ENCODE data around the gene SPATA18.

Gene SPATA18

DNA sequence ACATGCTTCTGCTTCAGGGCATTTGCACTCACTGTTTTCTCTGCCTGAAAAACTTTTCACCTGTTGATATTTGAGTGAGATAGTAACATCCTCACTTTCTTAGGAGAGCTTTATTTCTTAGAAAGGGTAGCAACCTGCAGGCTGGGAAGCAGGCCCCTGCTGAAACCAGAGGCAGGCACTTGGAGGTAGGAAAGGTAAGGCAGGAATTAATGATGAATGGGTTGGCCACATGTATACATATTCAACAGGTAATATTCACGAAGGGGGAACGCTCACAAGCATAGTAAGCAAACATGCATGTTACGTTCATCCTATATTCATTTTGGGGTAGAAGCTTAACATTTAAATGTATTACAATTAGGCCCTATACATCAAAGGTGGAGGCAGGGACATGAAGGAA, 3.1 kb downstream of the SPATA18 start:
- no peak for DNase-seq (ENCODE audit: low read depth)
- TF ChIP-seq, protein P1, sequence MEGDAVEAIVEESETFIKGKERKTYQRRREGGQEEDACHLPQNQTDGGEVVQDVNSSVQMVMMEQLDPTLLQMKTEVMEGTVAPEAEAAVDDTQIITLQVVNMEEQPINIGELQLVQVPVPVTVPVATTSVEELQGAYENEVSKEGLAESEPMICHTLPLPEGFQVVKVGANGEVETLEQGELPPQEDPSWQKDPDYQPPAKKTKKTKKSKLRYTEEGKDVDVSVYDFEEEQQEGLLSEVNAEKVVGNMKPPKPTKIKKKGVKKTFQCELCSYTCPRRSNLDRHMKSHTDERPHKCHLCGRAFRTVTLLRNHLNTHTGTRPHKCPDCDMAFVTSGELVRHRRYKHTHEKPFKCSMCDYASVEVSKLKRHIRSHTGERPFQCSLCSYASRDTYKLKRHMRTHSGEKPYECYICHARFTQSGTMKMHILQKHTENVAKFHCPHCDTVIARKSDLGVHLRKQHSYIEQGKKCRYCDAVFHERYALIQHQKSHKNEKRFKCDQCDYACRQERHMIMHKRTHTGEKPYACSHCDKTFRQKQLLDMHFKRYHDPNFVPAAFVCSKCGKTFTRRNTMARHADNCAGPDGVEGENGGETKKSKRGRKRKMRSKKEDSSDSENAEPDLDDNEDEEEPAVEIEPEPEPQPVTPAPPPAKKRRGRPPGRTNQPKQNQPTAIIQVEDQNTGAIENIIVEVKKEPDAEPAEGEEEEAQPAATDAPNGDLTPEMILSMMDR (IDR thresholded peaks at IDR 0.05; ENCODE audit: low read depth, low read length): no peak
- TF ChIP-seq MYC (IDR thresholded peaks at IDR 0.05; ENCODE audit: low read depth, low read length) (no peak), POLR2A (IDR thresholded peaks at IDR 0.05; ENCODE audit: extremely low read depth, insufficient read length) (no peak)
- TF ChIP-seq, protein P2, sequence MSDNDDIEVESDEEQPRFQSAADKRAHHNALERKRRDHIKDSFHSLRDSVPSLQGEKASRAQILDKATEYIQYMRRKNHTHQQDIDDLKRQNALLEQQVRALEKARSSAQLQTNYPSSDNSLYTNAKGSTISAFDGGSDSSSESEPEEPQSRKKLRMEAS (IDR thresholded peaks at IDR 0.05; ENCODE audit: low read depth, low read length): no peak
- no peak overlapping the region for H3K4me3 ChIP-seq (ENCODE audit: low read depth, low read length)

DNA sequence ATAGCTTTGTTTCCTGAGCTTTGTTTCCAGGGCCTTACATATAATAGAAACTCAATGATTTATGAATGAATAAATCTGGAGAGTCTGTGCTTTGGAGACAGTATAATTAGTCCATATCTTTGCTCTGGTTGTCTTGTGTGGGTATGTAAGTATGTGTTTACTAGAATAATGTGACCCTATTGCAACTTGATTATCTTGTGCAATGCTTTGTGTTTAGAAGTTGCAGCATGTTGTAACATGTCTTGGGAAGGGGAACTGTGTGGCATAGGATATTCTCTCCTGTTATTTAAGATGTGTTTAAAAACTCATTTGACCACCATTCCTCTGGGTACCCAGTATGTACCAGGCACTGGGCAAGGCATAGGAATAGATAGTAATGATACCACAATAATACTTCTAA, 6.1 kb downstream of the SPATA18 start:
- no peak for DNase-seq (ENCODE audit: low read depth)
- no peak overlapping the region for H3K4me3 ChIP-seq (ENCODE audit: low read depth, low read length)
- TF ChIP-seq, protein P2 (IDR thresholded peaks at IDR 0.05; ENCODE audit: low read depth, low read length): no peak
- TF ChIP-seq POLR2A (IDR thresholded peaks at IDR 0.05; ENCODE audit: extremely low read depth, insufficient read length): no peak
- TF ChIP-seq, protein P1 (IDR thresholded peaks at IDR 0.05; ENCODE audit: low read depth, low read length): no peak
- TF ChIP-seq MYC (IDR thresholded peaks at IDR 0.05; ENCODE audit: low read depth, low read length): no peak

DNA sequence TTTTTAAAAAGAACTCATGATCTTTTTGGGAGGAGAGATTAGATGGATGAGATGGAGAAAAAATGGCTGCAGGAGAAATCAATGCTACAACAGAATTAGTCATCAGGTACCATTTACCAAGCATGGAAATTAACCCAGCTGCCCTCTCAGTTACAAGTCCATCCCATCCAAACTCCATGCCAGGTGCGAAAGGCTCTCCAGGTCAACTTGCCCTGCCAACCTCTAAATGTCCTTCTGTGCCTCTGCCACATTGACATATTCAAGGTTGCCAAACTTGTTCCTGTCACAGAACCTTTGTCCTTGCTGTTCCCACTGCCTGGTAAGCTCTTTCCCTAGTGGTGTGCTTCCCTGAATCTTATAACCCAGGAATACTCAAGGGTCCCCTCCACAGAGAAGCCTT, 7.2 kb downstream of the SPATA18 start:
- DNase-seq (ENCODE audit: low read depth): no peak
- H3K4me3 ChIP-seq (ENCODE audit: low read depth, low read length): no peak overlapping the region
- TF ChIP-seq MYC (IDR thresholded peaks at IDR 0.05; ENCODE audit: low read depth, low read length) (no peak), POLR2A (IDR thresholded peaks at IDR 0.05; ENCODE audit: extremely low read depth, insufficient read length) (no peak)
- TF ChIP-seq, protein P2 (IDR thresholded peaks at IDR 0.05; ENCODE audit: low read depth, low read length): no peak
- TF ChIP-seq, protein P1 (IDR thresholded peaks at IDR 0.05; ENCODE audit: low read depth, low read length): no peak

DNA sequence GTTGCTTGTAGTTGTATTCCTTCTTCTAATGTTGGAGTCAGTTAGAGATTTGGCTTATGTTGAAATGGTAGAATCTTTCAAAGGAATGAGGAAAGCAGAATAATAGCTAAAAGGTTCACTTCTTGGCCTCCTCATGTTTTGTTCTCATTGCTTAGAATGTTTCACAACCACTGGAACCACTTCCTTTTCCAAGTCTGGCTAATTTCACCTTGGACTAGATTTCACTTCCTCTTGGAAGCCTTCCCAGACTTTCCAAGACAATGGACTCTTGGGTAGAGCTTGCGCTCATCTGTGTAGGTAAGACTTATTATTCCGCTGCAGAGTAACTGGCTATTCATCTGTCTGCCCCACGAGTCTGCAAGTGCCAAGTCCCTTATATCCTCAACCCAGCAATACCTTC, 8.3 kb downstream of the SPATA18 start:
- no peak for DNase-seq (ENCODE audit: low read depth)
- no peak overlapping the region for H3K4me3 ChIP-seq (ENCODE audit: low read depth, low read length)
- TF ChIP-seq, protein P2 (IDR thresholded peaks at IDR 0.05; ENCODE audit: low read depth, low read length): no peak
- TF ChIP-seq MYC (IDR thresholded peaks at IDR 0.05; ENCODE audit: low read depth, low read length) (no peak), POLR2A (IDR thresholded peaks at IDR 0.05; ENCODE audit: extremely low read depth, insufficient read length) (no peak)
- TF ChIP-seq, protein P1 (IDR thresholded peaks at IDR 0.05; ENCODE audit: low read depth, low read length): no peak

DNA sequence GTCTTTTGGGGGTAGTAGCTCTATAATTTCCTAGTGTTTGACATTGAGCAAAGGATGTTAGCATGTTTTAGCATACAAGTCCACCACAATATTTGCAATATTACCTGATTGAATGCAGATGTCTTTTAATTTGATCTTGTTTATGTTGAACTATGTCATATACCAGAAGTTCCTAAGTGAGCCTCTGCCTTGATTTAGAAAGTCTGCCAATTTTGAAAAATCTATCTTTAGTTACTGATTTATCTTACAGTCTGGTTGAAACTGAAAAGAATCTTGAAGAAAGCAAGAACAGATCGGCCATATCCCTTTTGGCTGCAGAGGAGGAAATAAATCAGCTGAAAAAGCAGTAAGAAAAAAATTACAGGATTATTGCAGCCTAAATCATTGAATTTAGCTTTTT, 18.5 kb downstream of the SPATA18 start:
- no peak overlapping the region for H3K4me3 ChIP-seq (ENCODE audit: low read depth, low read length)
- no peak for DNase-seq (ENCODE audit: low read depth)
- TF ChIP-seq POLR2A (IDR thresholded peaks at IDR 0.05; ENCODE audit: extremely low read depth, insufficient read length) (no peak), MYC (IDR thresholded peaks at IDR 0.05; ENCODE audit: low read depth, low read length) (no peak)
- TF ChIP-seq, protein P2 (IDR thresholded peaks at IDR 0.05; ENCODE audit: low read depth, low read length): no peak
- TF ChIP-seq, protein P1 (IDR thresholded peaks at IDR 0.05; ENCODE audit: low read depth, low read length): no peak
